Liver (tissue), 3 donors: ENCODE data around the gene CELA3B.
"Not testable (repeated sequence)": the region's sequence is repeated elsewhere in the genome, so short reads cannot be mapped to it uniquely, and the experiment has no call there.

Source experiments
- EGR1 ChIP-seq, 2 donors: IDR thresholded peaks; 2 replicates each; pipeline ENCODE4 v1.6.1; 2016 to 2018; ENCODE audit warnings: antibody characterized with exemption in 2 of 2, low read depth in 2 of 2
- GABPA ChIP-seq, 2 donors: IDR thresholded peaks in 1 of 2; conservative IDR thresholded peaks in 1 of 2; 2 replicates each; pipeline ENCODE4 v1.6.1; 2016; ENCODE audit warnings: antibody characterized with exemption in 2 of 2, mild to moderate bottlenecking in 1 of 2, moderate library complexity in 1 of 2
- TAF1 ChIP-seq: conservative IDR thresholded peaks from 2 replicates; pipeline ENCODE4 v1.6.1; 2016; ENCODE audit warnings: antibody characterized with exemption, mild to moderate bottlenecking
- TF ChIP-seq, protein P1 (sequence below): fragments of 150-350 bp; IDR thresholded peaks from 2 replicates; pipeline ENCODE4 v1.5.1; 2017; ENCODE audit warnings: improper control_type of control experiment, low read depth, low read length; ENCODE audit not compliant: missing input control
- donor health status: healthy.
- donor health status: healthy.

DNA sequence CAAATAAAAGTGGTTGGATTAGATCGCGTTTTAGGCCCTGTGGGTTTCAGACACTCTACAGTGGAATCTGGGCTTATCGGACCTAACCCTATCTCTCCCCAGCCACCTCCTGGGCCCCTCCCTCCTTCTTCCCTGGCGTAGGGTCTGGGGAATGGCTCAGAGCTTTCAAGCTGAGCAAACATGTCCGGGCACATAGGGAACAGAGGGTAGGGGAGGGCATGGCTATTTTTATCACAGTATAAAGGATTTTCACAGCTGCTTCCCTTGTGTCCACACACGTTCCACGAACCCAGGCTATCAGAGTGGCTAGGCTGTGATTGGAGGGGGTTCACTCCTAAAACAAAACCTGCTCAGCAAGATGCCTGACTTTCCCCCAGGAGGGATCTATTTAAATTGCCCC, 22.8 kb downstream of the CELA3B start:
- TF ChIP-seq, protein P1, sequence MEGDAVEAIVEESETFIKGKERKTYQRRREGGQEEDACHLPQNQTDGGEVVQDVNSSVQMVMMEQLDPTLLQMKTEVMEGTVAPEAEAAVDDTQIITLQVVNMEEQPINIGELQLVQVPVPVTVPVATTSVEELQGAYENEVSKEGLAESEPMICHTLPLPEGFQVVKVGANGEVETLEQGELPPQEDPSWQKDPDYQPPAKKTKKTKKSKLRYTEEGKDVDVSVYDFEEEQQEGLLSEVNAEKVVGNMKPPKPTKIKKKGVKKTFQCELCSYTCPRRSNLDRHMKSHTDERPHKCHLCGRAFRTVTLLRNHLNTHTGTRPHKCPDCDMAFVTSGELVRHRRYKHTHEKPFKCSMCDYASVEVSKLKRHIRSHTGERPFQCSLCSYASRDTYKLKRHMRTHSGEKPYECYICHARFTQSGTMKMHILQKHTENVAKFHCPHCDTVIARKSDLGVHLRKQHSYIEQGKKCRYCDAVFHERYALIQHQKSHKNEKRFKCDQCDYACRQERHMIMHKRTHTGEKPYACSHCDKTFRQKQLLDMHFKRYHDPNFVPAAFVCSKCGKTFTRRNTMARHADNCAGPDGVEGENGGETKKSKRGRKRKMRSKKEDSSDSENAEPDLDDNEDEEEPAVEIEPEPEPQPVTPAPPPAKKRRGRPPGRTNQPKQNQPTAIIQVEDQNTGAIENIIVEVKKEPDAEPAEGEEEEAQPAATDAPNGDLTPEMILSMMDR = not testable (repeated sequence)
- TF ChIP-seq TAF1; EGR1 (IDR thresholded peaks at IDR 0.05; ENCODE audit: low read depth in 2 of 2); GABPA (IDR thresholded peaks at IDR 0.05 in 1 of 2, conservative IDR thresholded peaks at IDR 0.05 in 1 of 2): not testable (repeated sequence)
